HG03520 (cell line): ENCODE results near the gene IL3.

Experiments used
- ATAC-seq: cut with Tn5 transposase; IDR thresholded peaks from one replicate; pipeline ENCODE4 v1.9.1; 2021; ENCODE audit warnings: mild to moderate bottlenecking, moderate library complexity; ENCODE audit not compliant: unreplicated experiment

IL3 gene

GRCh38 chr5:132072070-132072469 lies 11.6 kb downstream of the IL3 start:
- no peak for ATAC-seq

GRCh38 chr5:132072528-132072927 lies 12.1 kb downstream of the IL3 start:
- ATAC-seq: no peak

GRCh38 chr5:132073231-132074013 lies 13.0 kb downstream of the IL3 start, which contains the start of gene CSF2:
Gene CSF2, plus strand, starts transcription at chr5:132073789. Its CDS starts 35 bp downstream, at chr5:132073824.
- ATAC-seq: no peak

GRCh38 chr5:132074091-132074771 lies 13.8 kb downstream of the IL3 start:
- no peak for ATAC-seq

GRCh38 chr5:132074772-132075718 lies 14.6 kb downstream of the IL3 start:
- ATAC-seq: no peak

GRCh38 chr5:132075719-132076077 lies 15.2 kb downstream of the IL3 start:
- ATAC-seq: no peak

GRCh38 chr5:132076202-132076830 lies 15.9 kb downstream of the IL3 start:
- ATAC-seq: no peak

GRCh38 chr5:132076983-132077382 lies 16.5 kb downstream of the IL3 start:
- ATAC-seq: no peak

- ATAC-seq: no peak
Observed at GRCh38 chr5:132079081-132079480, 18.6 kb downstream of the IL3 start.

GRCh38 chr5:132079619-132080018 lies 19.2 kb downstream of the IL3 start:
- no peak for ATAC-seq

- ATAC-seq: no peak
Observed at GRCh38 chr5:132080595-132080994, 20.1 kb downstream of the IL3 start.

GRCh38 chr5:132081458-132081857 lies 21.0 kb downstream of the IL3 start:
- no peak for ATAC-seq

- ATAC-seq: no peak
Observed at GRCh38 chr5:132082329-132083023, 22.0 kb downstream of the IL3 start.

- no peak for ATAC-seq
Observed at GRCh38 chr5:132083071-132083678, 22.7 kb downstream of the IL3 start.

- no peak for ATAC-seq
Observed at GRCh38 chr5:132085686-132086085, 25.2 kb downstream of the IL3 start.

GRCh38 chr5:132086277-132086794 lies 25.9 kb downstream of the IL3 start:
- ATAC-seq: no peak

GRCh38 chr5:132087176-132087575 lies 26.7 kb downstream of the IL3 start:
- no peak for ATAC-seq

GRCh38 chr5:132087661-132088060 lies 27.2 kb downstream of the IL3 start:
- no peak for ATAC-seq

GRCh38 chr5:132089363-132089762 lies 28.9 kb downstream of the IL3 start:
- ATAC-seq: no peak

- ATAC-seq: no peak
Observed at GRCh38 chr5:132090107-132090506, 29.7 kb downstream of the IL3 start.
